Thyroid gland (tissue), 4 donors: ENCODE results near the gene LYRM7.
"Not testable (repeated sequence)": the region's sequence is repeated elsewhere in the genome, so short reads cannot be mapped to it uniquely, and the experiment has no call there.

Experiments used
- CTCF ChIP-seq, 6 experiments: fragments of 200-600 bp in 3 of 6; fragments of 450-650 bp in 3 of 6; sonication (generic) in 3 of 6; IDR thresholded peaks; one replicate each; pipeline ENCODE4 v1.5.1; 2016 to 2019; ENCODE audit warnings: antibody characterized with exemption in 6 of 6, mild to moderate bottlenecking in 2 of 6, inconsistent platforms in 1 of 6, moderate library complexity in 1 of 6
- POLR2A ChIP-seq, 2 donors: fragments of 450-650 bp; IDR thresholded peaks; one replicate each; pipeline ENCODE4 v1.6.1; 2017; ENCODE audit warnings: antibody characterized with exemption in 2 of 2, mild to moderate bottlenecking in 2 of 2, moderate library complexity in 1 of 2

GRCh38 chr5:131193897-131194296, 23.2 kb downstream of the LYRM7 start:
- TF ChIP-seq CTCF, POLR2A (IDR thresholded peaks at IDR 0.05): not testable (repeated sequence)
